SK-N-SH treated with all-trans-retinoic acid at 6 μM for 48 hours (cell line): ENCODE data around the gene SOX5.

Source experiments
- ARNTL ChIP-seq: fragments of 450-650 bp; formaldehyde crosslinking; IDR thresholded peaks from 2 replicates; pipeline ENCODE4 v1.5.0; 2020; ENCODE audit warnings: low read depth, mild to moderate bottlenecking, moderate library complexity, borderline replicate concordance
- CSDC2 ChIP-seq: fragments of 250-450 bp; sonication (Bioruptor Pico); IDR thresholded peaks from 2 replicates; pipeline ENCODE4 v1.5.0; 2020; ENCODE audit warnings: mild to moderate bottlenecking, moderate library complexity
- CSRNP3 ChIP-seq: fragments of 250-450 bp; sonication (Bioruptor Pico); IDR thresholded peaks from 2 replicates; pipeline ENCODE4 v1.5.1; 2021; ENCODE audit warnings: mild to moderate bottlenecking, moderate library complexity
- ESRRG ChIP-seq: fragments of 250-450 bp; sonication (Bioruptor Pico); IDR thresholded peaks from 2 replicates; pipeline ENCODE4 v1.6.1; 2021; ENCODE audit warnings: mild to moderate bottlenecking
- GLIS3 ChIP-seq: fragments of 250-450 bp; sonication (Bioruptor Pico); IDR thresholded peaks from 2 replicates; pipeline ENCODE4 v1.5.0; 2020; ENCODE audit warnings: mild to moderate bottlenecking, moderate library complexity
- ISL1 ChIP-seq: fragments of 250-450 bp; sonication (Bioruptor Pico); IDR thresholded peaks from 2 replicates; pipeline ENCODE4 v2.1.2; 2022; ENCODE audit warnings: mild to moderate bottlenecking, moderate library complexity
- PATZ1 ChIP-seq: fragments of 250-450 bp; sonication (Bioruptor Pico); IDR thresholded peaks from 2 replicates; pipeline ENCODE4 v1.8.0; 2020; ENCODE audit warnings: mild to moderate bottlenecking, moderate library complexity, borderline replicate concordance
- POU6F1 ChIP-seq: fragments of 250-450 bp; sonication (Bioruptor Pico); IDR thresholded peaks from 2 replicates; pipeline ENCODE4 v1.8.0; 2021; ENCODE audit warnings: low read depth, mild to moderate bottlenecking, moderate library complexity, borderline replicate concordance
- ZC3H10 ChIP-seq: fragments of 250-450 bp; sonication (Bioruptor Pico); IDR thresholded peaks from 2 replicates; pipeline ENCODE4 v1.5.1; 2021; ENCODE audit warnings: mild to moderate bottlenecking, moderate library complexity
- ZFP3 ChIP-seq: fragments of 250-450 bp; sonication (Bioruptor Pico); IDR thresholded peaks from 2 replicates; pipeline ENCODE4 v1.5.0; 2020; ENCODE audit warnings: mild to moderate bottlenecking, moderate library complexity
- ZFP30 ChIP-seq: fragments of 450-650 bp; formaldehyde crosslinking; IDR thresholded peaks from 2 replicates; pipeline ENCODE4 v1.5.0; 2022; ENCODE audit warnings: mild to moderate bottlenecking, moderate library complexity
- ZNF70 ChIP-seq: fragments of 450-650 bp; formaldehyde crosslinking; IDR thresholded peaks from 2 replicates; pipeline ENCODE4 v1.5.0; 2020; ENCODE audit warnings: mild to moderate bottlenecking, moderate library complexity

GRCh38 chr12:23987046-23987445, 37.6 kb upstream of the SOX5 start:
- TF ChIP-seq ISL1 (CRISPR knock-in tag) (no peak), GLIS3 (CRISPR knock-in tag) (no peak), PATZ1 (CRISPR knock-in tag) (no peak), ZFP30 (CRISPR knock-in tag) (no peak), ARNTL (CRISPR knock-in tag) (no peak), ZC3H10 (CRISPR knock-in tag) (no peak), CSRNP3 (CRISPR knock-in tag) (no peak), ESRRG (CRISPR knock-in tag) (no peak), ZNF70 (CRISPR knock-in tag) (no peak), ZFP3 (no peak), POU6F1 (CRISPR knock-in tag) (no peak), CSDC2 (CRISPR knock-in tag) (no peak)
